GM20000 (cell line): ENCODE data around the gene TNFSF8.

Experiments
- DNase-seq: peaks from one replicate; pipeline ENCODE4 v3.0.0; 2012; ENCODE audit warnings: low spot score
- CTCF ChIP-seq: IDR thresholded peaks from 2 replicates; pipeline ENCODE4 v1.5.1; 2012; ENCODE audit warnings: mild to moderate bottlenecking, control low read depth; ENCODE audit errors: extremely low read depth, missing control alignments

TNFSF8 gene

GRCh38 chr9:114851306-114851705 lies 79.1 kb downstream of the TNFSF8 start:
- no peak for TF ChIP-seq CTCF
- no peak for DNase-seq
